K562 (cell line): ENCODE results near the gene ACTR3C. TPM values are rescaled to one million over a fixed set of nuclear protein-coding genes. Genes with fewer than 3 reads are reported as not detected.
A peak's percentile ranks its signal among the peaks of the same experiment; 100 is the strongest.

Experiments
- ATAC-seq: fragments of 200-7000 bp; cut with Tn5 transposase; 3 replicates; pipeline ENCODE4 v1.9.1; 2020; ENCODE audit warnings: moderate library complexity
- BruUV-seq: library from RNA; stranded (reverse); fragments of 400-500 nt; replicated peaks from 2 replicates; lab custom pipeline; 2021; lab: Mats Ljungman, UMichigan
- CTCF ChIA-PET: fragments of 300-600 bp; formaldehyde crosslinking; extraction: SDS; loops from one replicate; lab custom pipeline; 2021; ENCODE audit warnings: low intra/inter-chr PET ratio; lab: Yijun Ruan, JAX
- POLR2A ChIA-PET: fragments of 300-600, 350-650 bp; sonication (Branson Sonifier 250); formaldehyde crosslinking; extraction: SDS; loops from one replicate; lab custom pipeline; 2021; ENCODE audit warnings: antibody characterized with exemption, inconsistent platforms; lab: Yijun Ruan, JAX
- DNase-seq, 4 experiments: peaks; one replicate each; pipeline versions ENCODE4 v3.0.0 to v3.0.0-alpha.2; 2011 to 2018; ENCODE audit warnings: low spot score in 3 of 4, mixed read lengths in 3 of 4; ENCODE audit errors: extremely low read depth in 1 of 4
- FAIRE-seq: peaks from 2 replicates; lab custom pipeline; 2011; peaks lifted over from hg19 to GRCh38; lab: Jason Lieb, UNC
- H2AFZ ChIP-seq: 2 replicates; pipeline ENCODE4 v1.6.0; 2011; ENCODE audit warnings: low read depth, low read length, control low read depth, inconsistent platforms
- H3K27ac ChIP-seq: fragments of 200-600 bp; 3 replicates; pipeline ENCODE4 v1.8.0; 2011; ENCODE audit warnings: low read depth, mild to moderate bottlenecking, control low read depth, inconsistent platforms, low read length, moderate library complexity, mixed read lengths; ENCODE audit errors: extremely low read depth
- H3K27me3 ChIP-seq, 2 experiments: fragments of 300-600 bp in 1 of 2; 2 replicates in 1 of 2; 3 replicates in 1 of 2; pipeline versions ENCODE4 v1.6.0 to v1.8.0; 2011; ENCODE audit warnings: inconsistent platforms in 2 of 2, low read length in 2 of 2, mild to moderate bottlenecking in 1 of 2, mixed read lengths in 1 of 2, moderate library complexity in 1 of 2; ENCODE audit not compliant: control insufficient read depth in 2 of 2, insufficient read depth in 2 of 2
- H3K36me3 ChIP-seq: fragments of 300-600 bp; 3 replicates; pipeline ENCODE4 v1.8.0; 2011; ENCODE audit warnings: mild to moderate bottlenecking, low read length, inconsistent platforms; ENCODE audit not compliant: control insufficient read depth, insufficient read depth
- H3K4me1 ChIP-seq, 2 experiments: fragments of 200-600 bp in 1 of 2; replicated peaks in 1 of 2; 2 replicates in 1 of 2; 3 replicates in 1 of 2; pipeline versions ENCODE4 v1.5.1 to v1.8.0; 2011; ENCODE audit warnings: inconsistent platforms in 2 of 2, low read length in 2 of 2, mild to moderate bottlenecking in 1 of 2, mixed read lengths in 1 of 2, moderate library complexity in 1 of 2; ENCODE audit not compliant: control insufficient read depth in 2 of 2, insufficient read depth in 2 of 2
- H3K4me2 ChIP-seq: 2 replicates; pipeline ENCODE4 v1.6.1; 2011; ENCODE audit warnings: low read length, control low read depth, inconsistent platforms, mixed read lengths; ENCODE audit not compliant: insufficient read depth
- H3K4me3 ChIP-seq: fragments of 200-600 bp; sonication (generic), shearing (Covaris generic); 2 replicates; pipeline ENCODE4 v1.5.1; 2016; ENCODE audit warnings: control low read depth, inconsistent platforms
- H3K79me2 ChIP-seq: fragments of 200-600 bp; 3 replicates; pipeline ENCODE4 v1.8.0; 2011; ENCODE audit warnings: low read length, inconsistent platforms; ENCODE audit not compliant: control insufficient read depth, insufficient read depth
- H3K9ac ChIP-seq, 2 experiments: 2 replicates each; pipeline versions ENCODE4 v1.6.0 to v1.6.1; 2011; ENCODE audit warnings: low read depth in 2 of 2, low read length in 2 of 2, control low read depth in 1 of 2, inconsistent platforms in 1 of 2, mild to moderate bottlenecking in 1 of 2, mixed read lengths in 1 of 2; ENCODE audit not compliant: insufficient read depth in 1 of 2
- H3K9me1 ChIP-seq: one replicate; pipeline ENCODE4 v1.6.0; 2011; ENCODE audit warnings: inconsistent platforms, mild to moderate bottlenecking, low read length, moderate library complexity; ENCODE audit not compliant: control insufficient read depth, insufficient read depth
- H3K9me3 ChIP-seq: replicated peaks from 2 replicates; pipeline ENCODE4 v1.5.1; 2011; ENCODE audit warnings: low read depth, low read length, inconsistent platforms; ENCODE audit not compliant: control insufficient read depth, insufficient read depth
- H4K20me1 ChIP-seq: replicated peaks from 2 replicates; pipeline ENCODE4 v1.6.1; 2011; ENCODE audit warnings: low read length, inconsistent platforms, mixed read lengths; ENCODE audit not compliant: control insufficient read depth, insufficient read depth
- ETV6 ChIP-seq, 3 experiments: fragments of 150-350 bp in 1 of 3; sonication (generic) in 1 of 3; formaldehyde crosslinking in 1 of 3; IDR thresholded peaks; 2 replicates each; pipeline versions ENCODE4 v1.6.1 to v1.8.0; 2014 to 2022; ENCODE audit warnings: borderline replicate concordance in 2 of 3, low read depth in 2 of 3, antibody characterized with exemption in 1 of 3, low read length in 1 of 3, mild to moderate bottlenecking in 1 of 3, missing genetic modification reagents in 1 of 3
- HDAC1 ChIP-seq, 2 experiments: fragments of 450-650 bp; IDR thresholded peaks; 2 replicates each; pipeline ENCODE4 v1.6.1; 2016 to 2017; ENCODE audit warnings: inconsistent platforms in 1 of 2, mild to moderate bottlenecking in 1 of 2, moderate library complexity in 1 of 2
- HOMEZ ChIP-seq: fragments of 250-450 bp; sonication (Bioruptor Pico); IDR thresholded peaks from 2 replicates; pipeline ENCODE4 v1.4.0; 2020; ENCODE audit warnings: mild to moderate bottlenecking, moderate library complexity
- IFI16 ChIP-seq: fragments of 250-450 bp; sonication (Bioruptor Pico); IDR thresholded peaks from 2 replicates; pipeline ENCODE4 v2.1.2; 2022; ENCODE audit warnings: mild to moderate bottlenecking, inconsistent platforms
- MYNN ChIP-seq, 2 experiments: sonication (generic); formaldehyde crosslinking in 1 of 2; IDR thresholded peaks; 2 replicates each; pipeline versions ENCODE4 v1.5.0 to v1.6.1; 2016 to 2020; ENCODE audit warnings: antibody characterized with exemption in 1 of 2, missing genetic modification reagents in 1 of 2
- NR4A1 ChIP-seq, 2 experiments: fragments of 250-450 bp in 1 of 2; fragments of 450-650 bp in 1 of 2; sonication (Bioruptor Pico) in 1 of 2; IDR thresholded peaks; 2 replicates each; pipeline versions ENCODE4 v1.4.0 to v1.6.1; 2016 to 2020; ENCODE audit warnings: mild to moderate bottlenecking in 2 of 2, missing compliant biosample characterization in 1 of 2, missing genetic modification characterization in 1 of 2, moderate library complexity in 1 of 2
- RAD21 ChIP-seq, 2 experiments: fragments of 250-450 bp in 1 of 2; fragments of 450-650 bp in 1 of 2; sonication (Bioruptor Pico) in 1 of 2; formaldehyde crosslinking in 1 of 2; IDR thresholded peaks in 1 of 2; conservative IDR thresholded peaks in 1 of 2; 2 replicates each; pipeline versions ENCODE4 v1.4.0 to v1.8.0; 2020 to 2022; ENCODE audit warnings: mild to moderate bottlenecking in 2 of 2, moderate library complexity in 1 of 2
- RCOR1 ChIP-seq, 2 experiments: IDR thresholded peaks; 2 replicates each; pipeline ENCODE4 v1.6.1; 2012; ENCODE audit warnings: low read depth in 2 of 2, low read length in 2 of 2, borderline replicate concordance in 1 of 2, improper control_type of control experiment in 1 of 2
- SIX5 ChIP-seq, 2 experiments: IDR thresholded peaks; 2 replicates each; pipeline ENCODE4 v1.6.1; 2011; ENCODE audit warnings: low read length in 2 of 2, borderline replicate concordance in 1 of 2, low read depth in 1 of 2, mild to moderate bottlenecking in 1 of 2, moderate library complexity in 1 of 2; ENCODE audit not compliant: insufficient read depth in 1 of 2
- SRSF1 ChIP-seq: fragments of 200-400 bp; formaldehyde crosslinking; IDR thresholded peaks from 2 replicates; pipeline ENCODE4 v1.6.1; 2017; ENCODE audit warnings: mild to moderate bottlenecking, low read depth, low read length, moderate library complexity
- ZBTB33 ChIP-seq: sonication (generic); formaldehyde crosslinking; IDR thresholded peaks from 2 replicates; pipeline ENCODE4 v1.8.1; 2023; ENCODE audit warnings: mild to moderate bottlenecking, missing genetic modification reagents
- ZC3H4 ChIP-seq: sonication (generic); formaldehyde crosslinking; IDR thresholded peaks from 2 replicates; pipeline ENCODE4 v1.9.0; 2021; ENCODE audit warnings: missing genetic modification reagents, borderline replicate concordance
- ZC3H8 ChIP-seq: fragments of 450-650 bp; IDR thresholded peaks from 2 replicates; pipeline ENCODE4 v1.6.1; 2017
- ZNF398 ChIP-seq: fragments of 250-450 bp; sonication (Bioruptor Pico); IDR thresholded peaks from 2 replicates; pipeline ENCODE4 v1.8.0; 2021; ENCODE audit warnings: moderate library complexity, mild to moderate bottlenecking, inconsistent platforms
- ZNF444 ChIP-seq: fragments of 250-450 bp; sonication (Bioruptor Pico); IDR thresholded peaks from 2 replicates; pipeline ENCODE4 v1.4.0; 2020; ENCODE audit warnings: mild to moderate bottlenecking, moderate library complexity
- WGBS: fragments of 100-300 bp; shearing (Covaris generic); methylation state at CpG from one replicate; pipeline ENCODE4 v1.1.6; 2016; ENCODE audit warnings: low coverage, mixed read lengths; ENCODE audit not compliant: insufficient coverage; ENCODE audit errors: missing lambda C conversion rate; 5-methylcytosine and 5-hydroxymethylcytosine counted together
- in situ Hi-C: fragments of 300-500 bp; cut with MboI; formaldehyde crosslinking; loops from 4 replicates; pipeline ENCODE4 v1.15.0; 2018; ENCODE audit warnings: inconsistent platforms, mixed read lengths
- intact Hi-C: fragments of 100-400 bp; cut with micrococcal nuclease; formaldehyde crosslinking; loops from 2 replicates; pipeline ENCODE4 v1.14.2; 2022
- polyA plus RNA-seq, 8 experiments: library from polyadenylated mRNA; depleted of rRNA in 4 of 8; stranded (reverse) in 5 of 8; unstranded in 3 of 8; fragments of >200 nt; fragmentation: Nextera tagmentation in 2 of 8; fragmentation: Illumina TruSeq in 1 of 8; extraction: Ambion mirVana in 2 of 8; extraction: Trizol in 1 of 8; gene quantifications; 2 replicates each; pipeline versions ENCODE4 v1.2.1 to v1.2.3, GENCODE V29; 2011 to 2014; ENCODE audit warnings: inconsistent platforms in 1 of 8, missing spikeins in 1 of 8
- total RNA-seq, 7 experiments: library from RNA; depleted of rRNA in 6 of 7; stranded (reverse); fragments of >200 nt in 6 of 7; fragmentation: Illumina TruSeq in 2 of 7; extraction: Trizol in 2 of 7; gene quantifications; 2 replicates each; pipeline versions ENCODE4 v1.2.1 to v1.2.3, GENCODE V29; 2011 to 2021; ENCODE audit warnings: low replicate concordance in 1 of 7

The ACTR3C gene
- total and polyA plus RNA-seq, 9 of the 15 experiments (the other 6 are each of a cell fraction or from before 2014, with no cell fraction given), result 9.0 to 35.4 (median 13.3) TPM

- ATAC-seq, result no peak
- peaks cover 37% of the 10 kb centered on the region; the same call in 2 of the 3 replicates for H3K36me3 ChIP-seq
- BruUV-seq, result no TSS peak
- in situ Hi-C loops, result no loop called here
- ChIA-PET CTCF (no interaction called here), POLR2A (interaction anchor here (0.7 to 1.3 kb wide), 7 partner anchors 8 to 41 kb away, joined by 3 to 7 read pairs (median 4); partner anchors contain the start of gene REPIN1)
- no peak overlapping the region for H3K4me2 ChIP-seq
- peak overlapping the region in 1 of 2 experiments; percentile 22; a peak in 1 of 4 replicates for H3K9ac ChIP-seq
- peaks cover 6% of the 10 kb centered on the region for H3K9me1 ChIP-seq
- H3K4me1 ChIP-seq, result peaks cover 0 to 37% of the 10 kb centered on the region in 2 experiments; a peak in 3 of 5 replicates
- no peak overlapping the region for H2AFZ ChIP-seq
- intact Hi-C loops, result no loop called here
- H3K4me3 ChIP-seq, result no peak overlapping the region
- no peaks in the 10 kb centered on the region for H3K9me3 ChIP-seq
- H4K20me1 ChIP-seq, result peaks cover 5% of the 10 kb centered on the region; the same call in 1 of the 2 replicates
- WGBS, result 68% methylated on average over 6 of the region's 6 CpGs
- peaks cover 7 to 10% of the 10 kb centered on the region in 2 experiments; a peak in 4 of 5 replicates for H3K27me3 ChIP-seq
- FAIRE-seq, result no peak
- no peak for DNase-seq
- H3K27ac ChIP-seq, result no peak overlapping the region
- H3K79me2 ChIP-seq, result no peaks in the 10 kb centered on the region
- no peak for TF ChIP-seq ZNF398 (CRISPR knock-in tag)
- no peak for TF ChIP-seq ETV6 (IDR thresholded peaks at IDR 0.05; ENCODE audit: borderline replicate concordance in 1 of 2, low read depth in 2 of 2, low read length in 1 of 2)
- TF ChIP-seq ETV6 (CRISPR knock-in tag; IDR thresholded peaks at IDR 0.05; ENCODE audit: borderline replicate concordance), result no peak
- TF ChIP-seq ZNF444 (CRISPR knock-in tag), result no peak
- TF ChIP-seq SIX5 (IDR thresholded peaks at IDR 0.05; ENCODE audit: borderline replicate concordance in 1 of 2, insufficient read depth in 1 of 2, low read depth in 1 of 2, low read length in 2 of 2), result no peak
- no peak for TF ChIP-seq HDAC1 (IDR thresholded peaks at IDR 0.05)
- TF ChIP-seq HOMEZ, result no peak
- no peak for TF ChIP-seq ZBTB33 (CRISPR knock-in tag)
- TF ChIP-seq NR4A1 (CRISPR knock-in tag; IDR thresholded peaks at IDR 0.05), result no peak
- TF ChIP-seq NR4A1 (tag; IDR thresholded peaks at IDR 0.05), result no peak
- no peak for TF ChIP-seq RCOR1 (IDR thresholded peaks at IDR 0.05; ENCODE audit: borderline replicate concordance in 1 of 2, low read depth in 2 of 2, low read length in 2 of 2)
- no peak for TF ChIP-seq ZC3H4
- TF ChIP-seq RAD21 (CRISPR knock-in tag; conservative IDR thresholded peaks at IDR 0.05 in 1 of 2, IDR thresholded peaks at IDR 0.05 in 1 of 2), result no peak
- no peak for TF ChIP-seq MYNN (IDR thresholded peaks at IDR 0.05)
- no peak for TF ChIP-seq MYNN (CRISPR knock-in tag; IDR thresholded peaks at IDR 0.05)
- TF ChIP-seq IFI16, result no peak
- no peak for TF ChIP-seq ZC3H8
- TF ChIP-seq SRSF1, result no peak
These were observed 14.3 kb upstream of the ACTR3C start for GRCh38 chr7:150337659-150338081.
